AG09309 (cell line): ENCODE data around the gene LSP1.
"Not testable (repeated sequence)": the region's sequence is repeated elsewhere in the genome, so short reads cannot be mapped to it uniquely, and the experiment has no call there.

Source experiments
- DNase-seq: peaks from one replicate; pipeline ENCODE4 v3.0.0-alpha.2; 2010; ENCODE audit warnings: low read depth
- H3K4me3 ChIP-seq: 2 replicates; pipeline ENCODE4 v1.5.1; 2011; ENCODE audit warnings: mild to moderate bottlenecking, low read depth, low read length, moderate library complexity; ENCODE audit not compliant: control insufficient read depth
- TF ChIP-seq, protein P1 (sequence below): IDR thresholded peaks from 2 replicates; pipeline ENCODE4 v1.5.1; 2011; ENCODE audit warnings: mild to moderate bottlenecking, low read depth, low read length, inconsistent platforms; ENCODE audit not compliant: insufficient read depth, control insufficient read depth; ENCODE audit errors: missing control alignments

Gene LSP1

DNA sequence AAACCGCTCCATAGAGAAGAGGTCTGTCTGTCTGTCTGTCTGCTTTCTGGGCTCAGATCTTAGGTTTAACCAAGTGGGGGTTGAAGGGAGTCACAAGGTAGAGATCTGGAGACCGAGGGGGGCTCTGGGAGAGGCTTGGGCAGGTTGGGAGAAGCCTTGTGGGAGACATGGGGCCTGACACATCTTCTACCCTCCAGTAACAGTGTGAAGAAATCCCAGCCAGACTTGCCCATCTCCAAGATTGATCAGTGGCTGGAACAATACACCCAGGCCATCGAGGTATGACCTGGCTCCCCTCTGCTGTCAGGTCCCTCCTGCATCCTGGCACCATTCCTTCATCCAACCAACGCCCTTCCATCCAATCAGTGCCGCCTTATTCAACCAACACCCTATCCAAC lies 31.4 kb downstream of the LSP1 start:
- DNase-seq = no peak
- H3K4me3 ChIP-seq = no peak overlapping the region
- TF ChIP-seq, protein P1, sequence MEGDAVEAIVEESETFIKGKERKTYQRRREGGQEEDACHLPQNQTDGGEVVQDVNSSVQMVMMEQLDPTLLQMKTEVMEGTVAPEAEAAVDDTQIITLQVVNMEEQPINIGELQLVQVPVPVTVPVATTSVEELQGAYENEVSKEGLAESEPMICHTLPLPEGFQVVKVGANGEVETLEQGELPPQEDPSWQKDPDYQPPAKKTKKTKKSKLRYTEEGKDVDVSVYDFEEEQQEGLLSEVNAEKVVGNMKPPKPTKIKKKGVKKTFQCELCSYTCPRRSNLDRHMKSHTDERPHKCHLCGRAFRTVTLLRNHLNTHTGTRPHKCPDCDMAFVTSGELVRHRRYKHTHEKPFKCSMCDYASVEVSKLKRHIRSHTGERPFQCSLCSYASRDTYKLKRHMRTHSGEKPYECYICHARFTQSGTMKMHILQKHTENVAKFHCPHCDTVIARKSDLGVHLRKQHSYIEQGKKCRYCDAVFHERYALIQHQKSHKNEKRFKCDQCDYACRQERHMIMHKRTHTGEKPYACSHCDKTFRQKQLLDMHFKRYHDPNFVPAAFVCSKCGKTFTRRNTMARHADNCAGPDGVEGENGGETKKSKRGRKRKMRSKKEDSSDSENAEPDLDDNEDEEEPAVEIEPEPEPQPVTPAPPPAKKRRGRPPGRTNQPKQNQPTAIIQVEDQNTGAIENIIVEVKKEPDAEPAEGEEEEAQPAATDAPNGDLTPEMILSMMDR = no peak

DNA sequence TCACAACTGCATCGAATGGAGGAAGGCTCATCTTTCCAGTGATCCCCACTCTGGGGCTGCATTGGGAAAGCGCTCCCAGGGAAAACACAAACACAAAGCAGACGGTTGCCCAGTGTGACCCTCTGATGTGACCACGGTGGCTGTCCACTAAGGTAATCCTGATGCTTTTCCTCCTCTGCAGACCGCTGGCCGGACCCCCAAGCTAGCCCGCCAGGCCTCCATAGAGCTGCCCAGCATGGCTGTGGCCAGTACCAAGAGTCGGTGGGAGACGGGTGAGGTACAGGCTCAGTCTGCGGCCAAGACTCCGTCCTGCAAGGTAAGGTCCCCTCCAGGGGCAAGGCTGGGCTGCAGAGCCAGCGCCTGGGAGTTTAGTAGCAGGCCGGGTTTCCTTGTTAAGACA lies 33.7 kb downstream of the LSP1 start:
- H3K4me3 ChIP-seq, DNase-seq: not testable (repeated sequence)

DNA sequence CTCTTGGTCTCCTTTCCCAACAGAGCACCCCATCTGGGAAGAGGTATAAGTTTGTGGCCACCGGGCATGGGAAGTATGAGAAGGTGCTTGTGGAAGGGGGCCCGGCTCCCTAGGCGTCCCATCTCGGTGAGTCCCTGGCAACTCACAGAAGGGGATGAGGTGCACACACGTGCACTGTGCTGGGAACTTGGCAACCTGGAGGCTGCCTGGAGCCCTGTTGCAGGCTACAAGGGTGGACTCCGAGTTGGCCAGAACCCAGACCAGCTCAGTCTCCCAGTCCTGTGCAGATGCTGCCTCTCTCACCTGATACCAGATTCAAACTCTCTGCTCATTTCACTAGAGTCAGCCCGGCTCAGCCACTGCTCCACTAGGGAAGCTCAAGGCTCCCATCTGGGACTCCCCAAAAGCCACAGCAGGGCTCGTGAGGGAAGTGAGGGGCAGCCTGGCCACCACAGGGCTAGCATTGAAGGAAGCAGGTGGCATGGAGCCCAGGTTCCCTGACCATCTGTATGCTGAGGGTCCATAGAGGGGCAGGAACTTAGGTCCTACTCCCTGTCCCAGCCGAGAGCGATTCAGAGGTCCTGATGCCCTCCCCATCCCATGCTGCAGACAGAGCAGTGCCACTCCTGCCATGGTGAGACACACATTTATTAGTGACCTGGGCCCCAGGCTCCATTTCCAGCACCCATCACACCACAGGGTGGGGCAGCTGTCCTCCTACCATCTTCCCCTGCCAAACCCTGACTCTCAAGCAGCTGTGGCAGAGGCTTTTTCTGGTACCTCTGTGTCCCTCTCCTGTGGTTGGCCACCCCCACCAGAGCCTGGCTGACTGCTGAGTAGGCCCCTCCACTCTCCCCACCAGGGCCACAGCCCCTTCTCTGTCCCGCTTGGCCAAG lies 34.8 kb downstream of the LSP1 start:
- DNase-seq = no peak
- H3K4me3 ChIP-seq = no peak overlapping the region
- TF ChIP-seq, protein P1 = no peak

DNA sequence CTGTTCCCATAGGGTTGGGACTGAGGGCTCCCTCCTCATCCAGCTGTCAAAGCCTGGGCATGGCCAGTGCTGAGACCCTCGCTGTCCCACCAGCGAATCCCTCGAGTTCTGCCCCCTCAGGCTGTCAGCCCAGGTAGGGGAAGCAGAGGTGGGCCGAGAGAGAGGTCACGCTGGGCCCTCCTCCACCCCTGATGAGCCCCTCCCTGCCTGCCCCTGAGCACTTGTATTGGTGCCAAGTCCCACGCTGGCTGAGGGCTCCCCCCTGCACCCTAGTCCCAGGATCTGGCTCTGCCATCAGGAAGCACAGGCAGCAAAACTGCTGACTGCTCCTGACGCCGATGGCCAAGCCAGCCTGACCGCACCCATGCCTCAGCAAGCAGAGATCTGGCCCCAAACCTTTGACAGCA lies 35.5 kb downstream of the LSP1 start:
- TF ChIP-seq, protein P1 = no peak
- H3K4me3 ChIP-seq = no peak overlapping the region
- DNase-seq = no peak

DNA sequence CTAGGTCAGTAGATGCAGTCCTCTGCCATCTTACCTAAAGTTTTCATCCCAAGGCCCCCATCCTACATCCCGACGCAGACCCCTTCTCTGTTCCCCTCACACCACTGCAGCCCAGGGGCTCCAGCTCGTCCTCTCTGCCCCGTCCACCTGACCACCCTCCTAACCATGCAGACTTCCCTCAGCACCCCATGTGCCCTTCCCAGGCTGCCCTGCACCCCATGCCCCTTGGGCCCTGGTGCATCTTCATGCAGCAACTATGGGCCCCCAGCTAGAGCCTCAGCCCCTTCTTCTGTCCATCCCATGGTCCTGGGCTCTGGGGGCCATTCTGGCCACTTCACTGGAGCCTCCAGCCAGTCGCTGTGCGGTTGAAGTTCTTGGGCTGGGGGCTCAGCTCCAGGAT lies 35.9 kb downstream of the LSP1 start:
- no peak overlapping the region for H3K4me3 ChIP-seq
- DNase-seq = no peak
- TF ChIP-seq, protein P1 = no peak

DNA sequence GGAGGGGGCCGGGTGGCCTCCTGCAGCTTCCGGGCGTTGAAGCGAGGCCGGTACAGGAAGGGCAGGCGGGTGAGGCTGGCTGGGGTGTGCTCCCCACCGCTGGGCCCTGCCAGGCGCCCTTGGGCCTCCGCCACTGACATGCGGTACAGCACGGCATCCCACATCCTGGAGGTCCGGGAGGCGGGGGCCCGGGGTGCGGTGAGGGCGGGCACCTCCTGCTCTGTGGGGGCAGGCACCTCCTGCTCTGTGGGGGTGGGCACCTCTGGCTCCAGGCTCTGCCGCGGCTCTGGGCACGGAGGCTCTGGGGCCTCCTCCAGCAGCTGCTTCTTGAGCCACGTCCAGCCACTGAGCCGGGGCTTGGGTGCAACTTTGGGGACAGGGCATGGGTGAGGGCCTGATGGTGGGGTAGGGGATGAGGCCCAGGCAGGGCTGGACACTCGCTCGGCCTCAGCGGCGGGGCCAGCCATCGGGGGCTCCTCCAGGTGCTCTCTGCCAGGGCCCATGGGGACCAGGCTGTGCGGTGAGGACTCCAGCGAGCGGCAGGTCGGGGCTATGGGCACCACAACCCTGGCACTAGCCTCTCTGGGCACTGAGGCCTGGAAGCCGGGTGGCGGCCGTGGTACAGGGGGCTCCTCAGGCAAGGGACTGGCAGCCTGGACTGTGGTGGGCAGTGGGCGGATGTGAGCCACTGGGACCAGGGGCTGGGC lies 36.5 kb downstream of the LSP1 start:
- TF ChIP-seq, protein P1 = no peak
- no peak for DNase-seq
- no peak overlapping the region for H3K4me3 ChIP-seq
